Panc1 (cell line): Measurements from ENCODE around the gene SGIP1. TPM values are rescaled to one million over a fixed set of nuclear protein-coding genes. Genes with fewer than 3 reads are reported as not detected.

Experiments
- ATAC-seq: fragments of 200-7000 bp; cut with Tn5 transposase; 2 replicates; pipeline ENCODE4 v1.9.1; 2020; ENCODE audit warnings: mild to moderate bottlenecking, moderate library complexity
- BruUV-seq: library from RNA; stranded (reverse); fragments of 400-500 nt; replicated peaks from 2 replicates; lab custom pipeline; 2021; lab: Mats Ljungman, UMichigan
- CTCF ChIA-PET: fragments of 300-600 bp; sonication (Branson Sonifier 250); formaldehyde crosslinking; loops from one replicate; lab custom pipeline; 2022; ENCODE audit warnings: antibody characterized with exemption; lab: Charles Lee
- POLR2A ChIA-PET: fragments of 300-600 bp; sonication (Branson Sonifier 250); formaldehyde crosslinking; loops from one replicate; lab custom pipeline; 2022; ENCODE audit warnings: antibody characterized with exemption; lab: Charles Lee
- DNase-seq: peaks from one replicate; pipeline ENCODE4 v3.0.0-alpha.2; 2010; ENCODE audit warnings: low read depth, low spot score
- H3K27ac ChIP-seq: 2 replicates; pipeline ENCODE4 v1.5.1; 2011; ENCODE audit warnings: mild to moderate bottlenecking, low read length, inconsistent platforms
- H3K27me3 ChIP-seq: fragments of 200-500 bp; sonication (Bioruptor generic); 2 replicates; pipeline ENCODE4 v1.6.0; 2014; ENCODE audit warnings: low read length, inconsistent platforms; ENCODE audit not compliant: control insufficient read depth, insufficient read depth
- H3K36me3 ChIP-seq: fragments of 200-500 bp; sonication (Bioruptor generic); 2 replicates; pipeline ENCODE4 v1.5.1; 2014; ENCODE audit warnings: inconsistent platforms, mild to moderate bottlenecking, low read length, moderate library complexity; ENCODE audit not compliant: control insufficient read depth, insufficient read depth
- H3K4me1 ChIP-seq: 2 replicates; pipeline ENCODE4 v1.5.1; 2011; ENCODE audit warnings: inconsistent platforms, mild to moderate bottlenecking, low read length, moderate library complexity; ENCODE audit not compliant: control insufficient read depth, insufficient read depth
- H3K4me3 ChIP-seq, 2 experiments: 2 replicates each; pipeline ENCODE4 v1.5.1; 2011 to 2012; ENCODE audit warnings: low read depth in 2 of 2, low read length in 2 of 2, mild to moderate bottlenecking in 2 of 2, inconsistent platforms in 1 of 2, moderate library complexity in 1 of 2
- H3K9me3 ChIP-seq: fragments of 200-500 bp; sonication (Bioruptor generic); 2 replicates; pipeline ENCODE4 v1.5.1; 2014; ENCODE audit warnings: low read depth, mild to moderate bottlenecking, inconsistent platforms, low read length, moderate library complexity; ENCODE audit not compliant: control insufficient read depth, insufficient read depth
- POLR2AphosphoS5 ChIP-seq: IDR thresholded peaks from 2 replicates; pipeline ENCODE4 v1.6.1; 2012; ENCODE audit warnings: mild to moderate bottlenecking, low read depth, low read length, moderate library complexity
- SIN3A ChIP-seq: IDR thresholded peaks from 2 replicates; pipeline ENCODE4 v1.6.1; 2012; ENCODE audit warnings: low read depth, mild to moderate bottlenecking, low read length, moderate library complexity, borderline replicate concordance; ENCODE audit not compliant: insufficient read depth
- TCF7L2 ChIP-seq: IDR thresholded peaks from 2 replicates; pipeline ENCODE4 v1.6.1; 2011; ENCODE audit warnings: mild to moderate bottlenecking, low read depth, low read length, inconsistent platforms
- in situ Hi-C: cut with HindIII; loops from 2 replicates; pipeline ENCODE4 v1.10.0; 2016; ENCODE audit warnings: low sequenced_read_pairs, low pct_unique_long_range_greater_than_20kb
- intact Hi-C: fragments of 100-400 bp; cut with micrococcal nuclease; formaldehyde crosslinking; loops from one replicate; pipeline ENCODE4 v1.10.0; 2022; ENCODE audit not compliant: unreplicated experiment
- total RNA-seq: library from RNA; stranded (reverse); gene quantifications from one replicate; pipeline ENCODE4 v1.2.1, GENCODE V29; 2021; ENCODE audit not compliant: unreplicated experiment
- TF ChIP-seq, protein P1 (sequence below): fragments of 450-650 bp; IDR thresholded peaks from 2 replicates; pipeline ENCODE4 v1.5.1; 2017; ENCODE audit warnings: mild to moderate bottlenecking
- TF ChIP-seq, protein P2 (sequence below), 2 experiments: IDR thresholded peaks; 2 replicates each; pipeline ENCODE4 v1.6.1; 2011 to 2012; ENCODE audit warnings: low read depth in 2 of 2, control low read depth in 1 of 2, low read length in 1 of 2, mild to moderate bottlenecking in 1 of 2, moderate library complexity in 1 of 2; ENCODE audit not compliant: insufficient read depth in 1 of 2

The SGIP1 gene
- total RNA-seq, 1 experiment from 2014 or later: 1.6 TPM

DNA sequence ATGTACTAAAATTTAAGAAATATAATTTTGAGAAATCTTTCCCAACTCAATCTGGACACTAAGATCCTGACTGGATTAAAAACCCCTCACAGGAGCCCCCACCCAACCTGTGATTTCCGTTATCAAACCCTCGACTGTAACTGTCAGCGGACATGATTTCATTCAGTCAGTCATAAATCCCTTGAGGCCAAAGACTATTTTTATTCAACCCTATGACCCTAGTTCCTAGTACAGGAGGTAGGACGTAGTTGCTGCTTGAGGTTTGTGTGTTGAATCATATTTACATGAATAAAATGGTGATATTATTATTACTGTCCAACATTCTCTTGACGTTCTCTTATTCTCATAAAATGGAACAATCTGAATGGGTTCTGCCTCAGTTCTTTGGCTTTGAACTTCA is 145.2 kb downstream of the SGIP1 start:
- H3K4me3 ChIP-seq: no peak overlapping the region
- intact Hi-C loops: no loop called here
- no TSS peak for BruUV-seq
- H3K36me3 ChIP-seq: no peaks in the 10 kb centered on the region
- in situ Hi-C loops: no loop called here
- H3K9me3 ChIP-seq: no peaks in the 10 kb centered on the region
- H3K27ac ChIP-seq: no peak overlapping the region
- ATAC-seq: no peak
- no peaks in the 10 kb centered on the region for H3K27me3 ChIP-seq
- ChIA-PET POLR2A (no interaction called here), CTCF (no interaction called here)
- no peak for DNase-seq
- H3K4me1 ChIP-seq: no peaks in the 10 kb centered on the region
- TF ChIP-seq, protein P1, sequence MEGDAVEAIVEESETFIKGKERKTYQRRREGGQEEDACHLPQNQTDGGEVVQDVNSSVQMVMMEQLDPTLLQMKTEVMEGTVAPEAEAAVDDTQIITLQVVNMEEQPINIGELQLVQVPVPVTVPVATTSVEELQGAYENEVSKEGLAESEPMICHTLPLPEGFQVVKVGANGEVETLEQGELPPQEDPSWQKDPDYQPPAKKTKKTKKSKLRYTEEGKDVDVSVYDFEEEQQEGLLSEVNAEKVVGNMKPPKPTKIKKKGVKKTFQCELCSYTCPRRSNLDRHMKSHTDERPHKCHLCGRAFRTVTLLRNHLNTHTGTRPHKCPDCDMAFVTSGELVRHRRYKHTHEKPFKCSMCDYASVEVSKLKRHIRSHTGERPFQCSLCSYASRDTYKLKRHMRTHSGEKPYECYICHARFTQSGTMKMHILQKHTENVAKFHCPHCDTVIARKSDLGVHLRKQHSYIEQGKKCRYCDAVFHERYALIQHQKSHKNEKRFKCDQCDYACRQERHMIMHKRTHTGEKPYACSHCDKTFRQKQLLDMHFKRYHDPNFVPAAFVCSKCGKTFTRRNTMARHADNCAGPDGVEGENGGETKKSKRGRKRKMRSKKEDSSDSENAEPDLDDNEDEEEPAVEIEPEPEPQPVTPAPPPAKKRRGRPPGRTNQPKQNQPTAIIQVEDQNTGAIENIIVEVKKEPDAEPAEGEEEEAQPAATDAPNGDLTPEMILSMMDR: no peak
- TF ChIP-seq TCF7L2 (no peak), POLR2AphosphoS5 (no peak)

DNA sequence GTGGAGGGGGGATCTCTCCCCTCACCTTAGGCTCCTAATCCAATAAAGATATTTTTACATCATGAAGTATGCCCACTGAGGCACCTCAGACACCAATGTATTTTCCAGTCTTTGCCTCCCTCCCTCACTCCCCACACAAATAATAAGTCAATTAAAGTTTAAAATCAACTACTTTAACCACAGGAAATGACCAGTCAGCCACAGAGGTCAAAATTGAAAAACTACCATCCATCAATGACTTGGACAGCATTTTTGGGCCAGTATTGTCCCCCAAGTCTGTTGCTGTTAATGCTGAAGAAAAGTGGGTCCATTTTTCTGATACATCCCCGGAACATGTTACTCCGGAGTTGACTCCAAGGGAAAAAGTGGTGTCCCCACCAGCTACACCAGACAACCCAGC is 147.7 kb downstream of the SGIP1 start:
- Histone ChIP-seq H3K4me1 (no peaks in the 10 kb centered on the region), H3K9me3 (no peaks in the 10 kb centered on the region), H3K27ac (no peak overlapping the region), H3K36me3 (no peaks in the 10 kb centered on the region), H3K27me3 (no peaks in the 10 kb centered on the region), H3K4me3 (no peak overlapping the region)
- in situ Hi-C loops (no loop called here), intact Hi-C loops (no loop called here)
- no peak for TF ChIP-seq SIN3A
- no peak for TF ChIP-seq TCF7L2
- TF ChIP-seq POLR2AphosphoS5: no peak
- TF ChIP-seq, protein P1: no peak
- TF ChIP-seq, protein P2, sequence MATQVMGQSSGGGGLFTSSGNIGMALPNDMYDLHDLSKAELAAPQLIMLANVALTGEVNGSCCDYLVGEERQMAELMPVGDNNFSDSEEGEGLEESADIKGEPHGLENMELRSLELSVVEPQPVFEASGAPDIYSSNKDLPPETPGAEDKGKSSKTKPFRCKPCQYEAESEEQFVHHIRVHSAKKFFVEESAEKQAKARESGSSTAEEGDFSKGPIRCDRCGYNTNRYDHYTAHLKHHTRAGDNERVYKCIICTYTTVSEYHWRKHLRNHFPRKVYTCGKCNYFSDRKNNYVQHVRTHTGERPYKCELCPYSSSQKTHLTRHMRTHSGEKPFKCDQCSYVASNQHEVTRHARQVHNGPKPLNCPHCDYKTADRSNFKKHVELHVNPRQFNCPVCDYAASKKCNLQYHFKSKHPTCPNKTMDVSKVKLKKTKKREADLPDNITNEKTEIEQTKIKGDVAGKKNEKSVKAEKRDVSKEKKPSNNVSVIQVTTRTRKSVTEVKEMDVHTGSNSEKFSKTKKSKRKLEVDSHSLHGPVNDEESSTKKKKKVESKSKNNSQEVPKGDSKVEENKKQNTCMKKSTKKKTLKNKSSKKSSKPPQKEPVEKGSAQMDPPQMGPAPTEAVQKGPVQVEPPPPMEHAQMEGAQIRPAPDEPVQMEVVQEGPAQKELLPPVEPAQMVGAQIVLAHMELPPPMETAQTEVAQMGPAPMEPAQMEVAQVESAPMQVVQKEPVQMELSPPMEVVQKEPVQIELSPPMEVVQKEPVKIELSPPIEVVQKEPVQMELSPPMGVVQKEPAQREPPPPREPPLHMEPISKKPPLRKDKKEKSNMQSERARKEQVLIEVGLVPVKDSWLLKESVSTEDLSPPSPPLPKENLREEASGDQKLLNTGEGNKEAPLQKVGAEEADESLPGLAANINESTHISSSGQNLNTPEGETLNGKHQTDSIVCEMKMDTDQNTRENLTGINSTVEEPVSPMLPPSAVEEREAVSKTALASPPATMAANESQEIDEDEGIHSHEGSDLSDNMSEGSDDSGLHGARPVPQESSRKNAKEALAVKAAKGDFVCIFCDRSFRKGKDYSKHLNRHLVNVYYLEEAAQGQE (IDR thresholded peaks at IDR 0.05; ENCODE audit: insufficient read depth in 1 of 2, low read depth in 2 of 2, low read length in 1 of 2): no peak
- POLR2A ChIA-PET: no interaction called here
- DNase-seq (no peak), ATAC-seq (no peak)
- CTCF ChIA-PET: no interaction called here
- no TSS peak for BruUV-seq
